SK-N-SH treated with all-trans-retinoic acid at 6 μM for 48 hours (cell line): ENCODE measurements around the gene RALGAPA1.

Experiments
- ATAC-seq: fragments of 200-7000 bp; cut with Tn5 transposase; 3 replicates; pipeline ENCODE4 v1.9.1; 2020; ENCODE audit warnings: mild to moderate bottlenecking, moderate library complexity
- ARNTL ChIP-seq: fragments of 450-650 bp; formaldehyde crosslinking; IDR thresholded peaks from 2 replicates; pipeline ENCODE4 v1.5.0; 2020; ENCODE audit warnings: low read depth, mild to moderate bottlenecking, moderate library complexity, borderline replicate concordance
- BACH2 ChIP-seq: fragments of 250-450 bp; sonication (Bioruptor Pico); IDR thresholded peaks from 2 replicates; pipeline ENCODE4 v1.9.0; 2021; ENCODE audit warnings: mild to moderate bottlenecking, borderline replicate concordance
- CREB5 ChIP-seq: fragments of 250-450 bp; sonication (Bioruptor Pico); IDR thresholded peaks from 2 replicates; pipeline ENCODE4 v1.5.1; 2020; ENCODE audit warnings: low read depth, mild to moderate bottlenecking, moderate library complexity
- CSDC2 ChIP-seq: fragments of 250-450 bp; sonication (Bioruptor Pico); IDR thresholded peaks from 2 replicates; pipeline ENCODE4 v1.5.0; 2020; ENCODE audit warnings: mild to moderate bottlenecking, moderate library complexity
- CSRNP3 ChIP-seq: fragments of 250-450 bp; sonication (Bioruptor Pico); IDR thresholded peaks from 2 replicates; pipeline ENCODE4 v1.5.1; 2021; ENCODE audit warnings: mild to moderate bottlenecking, moderate library complexity
- GLIS3 ChIP-seq: fragments of 250-450 bp; sonication (Bioruptor Pico); IDR thresholded peaks from 2 replicates; pipeline ENCODE4 v1.5.0; 2020; ENCODE audit warnings: mild to moderate bottlenecking, moderate library complexity
- ISL1 ChIP-seq: fragments of 250-450 bp; sonication (Bioruptor Pico); IDR thresholded peaks from 2 replicates; pipeline ENCODE4 v2.1.2; 2022; ENCODE audit warnings: mild to moderate bottlenecking, moderate library complexity
- OSR1 ChIP-seq: fragments of 250-450 bp; sonication (Bioruptor Pico); IDR thresholded peaks from 2 replicates; pipeline ENCODE4 v1.8.0; 2022; ENCODE audit warnings: moderate library complexity, mild to moderate bottlenecking, inconsistent platforms
- PATZ1 ChIP-seq: fragments of 250-450 bp; sonication (Bioruptor Pico); IDR thresholded peaks from 2 replicates; pipeline ENCODE4 v1.8.0; 2020; ENCODE audit warnings: mild to moderate bottlenecking, moderate library complexity, borderline replicate concordance
- POU6F1 ChIP-seq: fragments of 250-450 bp; sonication (Bioruptor Pico); IDR thresholded peaks from 2 replicates; pipeline ENCODE4 v1.8.0; 2021; ENCODE audit warnings: low read depth, mild to moderate bottlenecking, moderate library complexity, borderline replicate concordance
- PPARA ChIP-seq: fragments of 250-450 bp; sonication (Bioruptor Pico); IDR thresholded peaks from 2 replicates; pipeline ENCODE4 v1.5.0; 2020; ENCODE audit warnings: mild to moderate bottlenecking, borderline replicate concordance
- RARB ChIP-seq: fragments of 250-450 bp; sonication (Bioruptor Pico); IDR thresholded peaks from 2 replicates; pipeline ENCODE4 v1.8.0; 2021; ENCODE audit warnings: mild to moderate bottlenecking, moderate library complexity
- SNAI2 ChIP-seq: fragments of 250-450 bp; sonication (Bioruptor Pico); IDR thresholded peaks from 2 replicates; pipeline ENCODE4 v1.5.0; 2020; ENCODE audit warnings: mild to moderate bottlenecking, moderate library complexity
- TCF4 ChIP-seq: fragments of 250-450 bp; sonication (Bioruptor Pico); IDR thresholded peaks from 2 replicates; pipeline ENCODE4 v1.8.0; 2021; ENCODE audit warnings: mild to moderate bottlenecking, moderate library complexity, borderline replicate concordance
- TOX ChIP-seq: fragments of 250-450 bp; sonication (Bioruptor Pico); IDR thresholded peaks from 2 replicates; pipeline ENCODE4 v1.8.0; 2021; ENCODE audit warnings: mild to moderate bottlenecking, moderate library complexity, borderline replicate concordance
- TSHZ2 ChIP-seq: fragments of 250-450 bp; sonication (Bioruptor Pico); IDR thresholded peaks from 2 replicates; pipeline ENCODE4 v1.5.0; 2020; ENCODE audit warnings: mild to moderate bottlenecking, moderate library complexity
- ZC3H10 ChIP-seq: fragments of 250-450 bp; sonication (Bioruptor Pico); IDR thresholded peaks from 2 replicates; pipeline ENCODE4 v1.5.1; 2021; ENCODE audit warnings: mild to moderate bottlenecking, moderate library complexity
- ZFP30 ChIP-seq: fragments of 450-650 bp; formaldehyde crosslinking; IDR thresholded peaks from 2 replicates; pipeline ENCODE4 v1.5.0; 2022; ENCODE audit warnings: mild to moderate bottlenecking, moderate library complexity
- ZNF565 ChIP-seq: fragments of 450-650 bp; formaldehyde crosslinking; conservative IDR thresholded peaks from 2 replicates; pipeline ENCODE4 v1.5.0; 2020; ENCODE audit warnings: low read depth, mild to moderate bottlenecking, moderate library complexity
- ZNF70 ChIP-seq: fragments of 450-650 bp; formaldehyde crosslinking; IDR thresholded peaks from 2 replicates; pipeline ENCODE4 v1.5.0; 2020; ENCODE audit warnings: mild to moderate bottlenecking, moderate library complexity
- ZNF8 ChIP-seq: fragments of 450-650 bp; formaldehyde crosslinking; IDR thresholded peaks from 2 replicates; pipeline ENCODE4 v1.5.0; 2020; ENCODE audit warnings: mild to moderate bottlenecking, moderate library complexity

The RALGAPA1 gene

GRCh38 chr14:35578135-35578534 is 231.0 kb downstream of the RALGAPA1 start:
- no peak for TF ChIP-seq CSRNP3
- TF ChIP-seq BACH2 = no peak
- TF ChIP-seq SNAI2 (CRISPR knock-in tag) = no peak
- no peak for TF ChIP-seq CREB5 (CRISPR knock-in tag)
- no peak for TF ChIP-seq RARB (CRISPR knock-in tag)
- no peak for ATAC-seq

GRCh38 chr14:35576856-35577255 is 232.2 kb downstream of the RALGAPA1 start:
- ATAC-seq = no peak
- TF ChIP-seq ZC3H10 (CRISPR knock-in tag) (peak; percentile 34; the same call in 1 of the 2 replicates), ISL1 (CRISPR knock-in tag) (peak; percentile 73), SNAI2 (CRISPR knock-in tag) (no peak), TCF4 (CRISPR knock-in tag) (peak; percentile 70), CREB5 (CRISPR knock-in tag) (peak; percentile 40; the same call in 1 of the 2 replicates), GLIS3 (no peak), ZNF8 (no peak), POU6F1 (CRISPR knock-in tag) (no peak)

GRCh38 chr14:35576260-35576659 is 232.8 kb downstream of the RALGAPA1 start:
- TF ChIP-seq ZNF8 (no peak), PATZ1 (CRISPR knock-in tag) (no peak), GLIS3 (no peak)
- no peak for ATAC-seq

- ATAC-seq = peak; percentile 88
- peak; percentile 100 for TF ChIP-seq CSRNP3
- TF ChIP-seq ZFP30 (CRISPR knock-in tag) = peak; percentile 63; the same call in 1 of the 2 replicates
- peak; percentile 78; the same call in 1 of the 2 replicates for TF ChIP-seq ARNTL (CRISPR knock-in tag)
- TF ChIP-seq TSHZ2 (CRISPR knock-in tag) = peak; percentile 100
- peak; percentile 79 for TF ChIP-seq ZNF8
- no peak for TF ChIP-seq RARB (CRISPR knock-in tag)
- TF ChIP-seq TCF4 (CRISPR knock-in tag) = peak; percentile 100
- TF ChIP-seq ZNF565 = peak; percentile 93; the same call in 1 of the 2 replicates
- TF ChIP-seq BACH2 = peak; percentile 85; the same call in 1 of the 2 replicates
- TF ChIP-seq GLIS3 = peak; percentile 99
- TF ChIP-seq OSR1 = no peak
- TF ChIP-seq CSDC2 (CRISPR knock-in tag) = no peak
- peak; percentile 91; the same call in 1 of the 2 replicates for TF ChIP-seq PPARA (CRISPR knock-in tag)
- TF ChIP-seq ISL1 (CRISPR knock-in tag) = peak; percentile 100
- TF ChIP-seq TOX (CRISPR knock-in tag) = no peak
- peak; percentile 56; the same call in 1 of the 2 replicates for TF ChIP-seq ZC3H10 (CRISPR knock-in tag)
- TF ChIP-seq PATZ1 (CRISPR knock-in tag) = peak; percentile 97
- peak; percentile 73 for TF ChIP-seq ZNF70 (CRISPR knock-in tag)
Observed at GRCh38 chr14:35573911-35574310, 235.2 kb downstream of the RALGAPA1 start.
